Liver (tissue), 9 donors: ENCODE data around the gene SORCS2. TPM values are rescaled to one million over a fixed set of nuclear protein-coding genes. Genes with fewer than 3 reads are reported as not detected.
"Not testable (repeated sequence)": the region's sequence is repeated elsewhere in the genome, so short reads cannot be mapped to it uniquely, and the experiment has no call there.

Source experiments
- DNase-seq: peaks from one replicate; pipeline ENCODE4 v3.0.0-alpha.2; 2017; ENCODE audit warnings: low spot score
- H3K27ac ChIP-seq, 2 donors: one replicate each; pipeline ENCODE4 v1.7.0; 2013; ENCODE audit warnings: inconsistent platforms in 2 of 2, low read length in 2 of 2, control low read depth in 1 of 2, low read depth in 1 of 2, mild to moderate bottlenecking in 1 of 2
- H3K27me3 ChIP-seq, 4 donors: one replicate each; pipeline versions ENCODE4 v1.6.1 to v1.7.0; 2013; ENCODE audit warnings: low read length in 3 of 4, inconsistent platforms in 1 of 4, mild to moderate bottlenecking in 1 of 4, moderate library complexity in 1 of 4; ENCODE audit not compliant: control insufficient read depth in 4 of 4, insufficient read depth in 4 of 4
- H3K36me3 ChIP-seq, 4 donors: one replicate each; pipeline versions ENCODE4 v1.6.1 to v1.7.0; 2013; ENCODE audit warnings: low read length in 3 of 4, mild to moderate bottlenecking in 3 of 4, low read depth in 1 of 4, moderate library complexity in 1 of 4; ENCODE audit not compliant: control insufficient read depth in 4 of 4, insufficient read depth in 3 of 4
- H3K4me1 ChIP-seq, 4 donors: one replicate each; pipeline versions ENCODE4 v1.6.1 to v1.7.0; 2013; ENCODE audit warnings: low read length in 3 of 4, mild to moderate bottlenecking in 3 of 4, moderate library complexity in 1 of 4; ENCODE audit not compliant: control insufficient read depth in 4 of 4, insufficient read depth in 4 of 4
- H3K4me3 ChIP-seq, 3 donors: one replicate each; pipeline versions ENCODE4 v1.6.1 to v1.7.0; 2013; ENCODE audit warnings: low read length in 3 of 3, control low read depth in 1 of 3, low read depth in 1 of 3, mild to moderate bottlenecking in 1 of 3
- H3K9ac ChIP-seq, 2 donors: one replicate each; pipeline ENCODE4 v1.7.0; 2013; ENCODE audit warnings: low read length in 2 of 2, mild to moderate bottlenecking in 2 of 2, moderate library complexity in 2 of 2, control low read depth in 1 of 2, low read depth in 1 of 2
- H3K9me3 ChIP-seq, 4 donors: one replicate each; pipeline versions ENCODE4 v1.6.1 to v1.7.0; 2013; ENCODE audit warnings: low read length in 3 of 4; ENCODE audit not compliant: control insufficient read depth in 4 of 4
- CTCF ChIP-seq: fragments of 150-350 bp; IDR thresholded peaks from 2 replicates; pipeline ENCODE4 v1.5.1; 2017; ENCODE audit warnings: improper control_type of control experiment, low read depth, low read length; ENCODE audit not compliant: missing input control
- FOXA1 ChIP-seq: IDR thresholded peaks from 2 replicates; pipeline ENCODE4 v1.6.1; 2016; ENCODE audit warnings: antibody characterized with exemption
- FOXA2 ChIP-seq: IDR thresholded peaks from 2 replicates; pipeline ENCODE4 v1.6.1; 2016; ENCODE audit warnings: antibody characterized with exemption
- HNF4A ChIP-seq, 2 donors: conservative IDR thresholded peaks; 2 replicates each; pipeline ENCODE4 v1.6.1; 2016; ENCODE audit warnings: antibody characterized with exemption in 2 of 2, mild to moderate bottlenecking in 2 of 2
- HNF4G ChIP-seq: IDR thresholded peaks from 2 replicates; pipeline ENCODE4 v1.6.1; 2016; ENCODE audit warnings: antibody characterized with exemption
- RAD21 ChIP-seq, 2 donors: IDR thresholded peaks; 2 replicates each; pipeline ENCODE4 v1.6.1; 2016; ENCODE audit warnings: antibody characterized with exemption in 2 of 2, mild to moderate bottlenecking in 2 of 2
- TAF1 ChIP-seq: conservative IDR thresholded peaks from 2 replicates; pipeline ENCODE4 v1.6.1; 2016; ENCODE audit warnings: antibody characterized with exemption, mild to moderate bottlenecking
- WGBS: extraction: QIAGEN DNeasy Blood & Tissue Kit; methylation state at CpG from one replicate; pipeline ENCODE4 v1.1.7; 2013; 5-methylcytosine and 5-hydroxymethylcytosine counted together
- polyA plus RNA-seq, 2 donors: library from polyadenylated mRNA; stranded (reverse) in 1 of 2; unstranded in 1 of 2; fragments of 200-250 nt in 1 of 2; fragments of >200 nt in 1 of 2; fragmentation: Nextera tagmentation in 1 of 2; extraction: Ambion mirVana in 1 of 2; gene quantifications; one replicate each; pipeline versions ENCODE4 v1.2.1 to v1.2.3, GENCODE V29; 2013 to 2015
- total RNA-seq, 2 donors: library from RNA; depleted of rRNA; stranded (reverse); fragments of >200 nt; gene quantifications; one replicate each; pipeline ENCODE4 v1.2.3, GENCODE V29; 2014
- TF ChIP-seq, protein P1 (sequence below): IDR thresholded peaks from 2 replicates; pipeline ENCODE4 v1.6.1; 2016; ENCODE audit warnings: antibody characterized with exemption, mild to moderate bottlenecking
- TF ChIP-seq, protein P2 (sequence below): IDR thresholded peaks from 2 replicates; pipeline ENCODE4 v1.6.1; 2016; ENCODE audit warnings: antibody characterized with exemption
- TF ChIP-seq, protein P3 (sequence below): IDR thresholded peaks from 2 replicates; pipeline ENCODE4 v1.6.1; 2016; ENCODE audit warnings: antibody characterized with exemption
- donor health status: healthy.
- donor health status: healthy.
- donor health status: healthy.
- donor health status: healthy.
- donor health status: healthy.

The SORCS2 gene
- total and polyA plus RNA-seq, 4 donors, result 0.10 to 1.4 (median 0.92) TPM

- TF ChIP-seq, protein P1, sequence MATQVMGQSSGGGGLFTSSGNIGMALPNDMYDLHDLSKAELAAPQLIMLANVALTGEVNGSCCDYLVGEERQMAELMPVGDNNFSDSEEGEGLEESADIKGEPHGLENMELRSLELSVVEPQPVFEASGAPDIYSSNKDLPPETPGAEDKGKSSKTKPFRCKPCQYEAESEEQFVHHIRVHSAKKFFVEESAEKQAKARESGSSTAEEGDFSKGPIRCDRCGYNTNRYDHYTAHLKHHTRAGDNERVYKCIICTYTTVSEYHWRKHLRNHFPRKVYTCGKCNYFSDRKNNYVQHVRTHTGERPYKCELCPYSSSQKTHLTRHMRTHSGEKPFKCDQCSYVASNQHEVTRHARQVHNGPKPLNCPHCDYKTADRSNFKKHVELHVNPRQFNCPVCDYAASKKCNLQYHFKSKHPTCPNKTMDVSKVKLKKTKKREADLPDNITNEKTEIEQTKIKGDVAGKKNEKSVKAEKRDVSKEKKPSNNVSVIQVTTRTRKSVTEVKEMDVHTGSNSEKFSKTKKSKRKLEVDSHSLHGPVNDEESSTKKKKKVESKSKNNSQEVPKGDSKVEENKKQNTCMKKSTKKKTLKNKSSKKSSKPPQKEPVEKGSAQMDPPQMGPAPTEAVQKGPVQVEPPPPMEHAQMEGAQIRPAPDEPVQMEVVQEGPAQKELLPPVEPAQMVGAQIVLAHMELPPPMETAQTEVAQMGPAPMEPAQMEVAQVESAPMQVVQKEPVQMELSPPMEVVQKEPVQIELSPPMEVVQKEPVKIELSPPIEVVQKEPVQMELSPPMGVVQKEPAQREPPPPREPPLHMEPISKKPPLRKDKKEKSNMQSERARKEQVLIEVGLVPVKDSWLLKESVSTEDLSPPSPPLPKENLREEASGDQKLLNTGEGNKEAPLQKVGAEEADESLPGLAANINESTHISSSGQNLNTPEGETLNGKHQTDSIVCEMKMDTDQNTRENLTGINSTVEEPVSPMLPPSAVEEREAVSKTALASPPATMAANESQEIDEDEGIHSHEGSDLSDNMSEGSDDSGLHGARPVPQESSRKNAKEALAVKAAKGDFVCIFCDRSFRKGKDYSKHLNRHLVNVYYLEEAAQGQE, result no peak
- TF ChIP-seq HNF4A (conservative IDR thresholded peaks at IDR 0.05), result no peak
Observed at GRCh38 chr4:7160951-7161440, 31.3 kb upstream of the SORCS2 start (continued).

DNA sequence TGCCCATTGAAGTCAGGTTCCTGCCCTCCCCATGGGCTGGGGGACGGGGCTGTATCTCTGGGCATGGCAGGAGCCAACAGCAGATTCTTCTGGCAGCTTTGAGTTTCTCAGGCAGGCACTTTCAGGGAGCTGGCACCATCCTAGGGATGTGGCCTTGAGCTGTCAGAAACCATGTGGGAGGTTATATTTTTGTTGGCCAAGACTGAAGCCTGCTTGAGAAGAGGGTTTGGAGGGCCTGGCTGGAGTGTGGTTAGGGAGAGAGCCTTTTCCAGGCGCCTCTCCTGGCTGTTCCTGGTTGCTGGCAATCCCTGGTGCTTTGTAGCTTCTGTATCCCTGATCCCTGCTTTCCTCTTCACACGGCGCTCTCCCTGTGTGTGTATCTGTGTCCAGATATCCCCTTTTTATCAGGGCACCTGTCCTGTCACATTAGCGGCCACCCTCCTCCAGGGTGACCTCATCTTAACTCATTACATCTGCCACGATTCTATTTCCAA, 30.6 kb upstream of the SORCS2 start:
- H3K4me3 ChIP-seq, result no peak overlapping the region
- no peak overlapping the region for H3K27ac ChIP-seq
- H3K36me3 ChIP-seq, result no peaks in the 10 kb centered on the region
- no peak for TF ChIP-seq FOXA1
- TF ChIP-seq, protein P1, result no peak
- TF ChIP-seq TAF1, result no peak
- no peak for TF ChIP-seq FOXA2
- TF ChIP-seq CTCF, result no peak
- TF ChIP-seq, protein P2, sequence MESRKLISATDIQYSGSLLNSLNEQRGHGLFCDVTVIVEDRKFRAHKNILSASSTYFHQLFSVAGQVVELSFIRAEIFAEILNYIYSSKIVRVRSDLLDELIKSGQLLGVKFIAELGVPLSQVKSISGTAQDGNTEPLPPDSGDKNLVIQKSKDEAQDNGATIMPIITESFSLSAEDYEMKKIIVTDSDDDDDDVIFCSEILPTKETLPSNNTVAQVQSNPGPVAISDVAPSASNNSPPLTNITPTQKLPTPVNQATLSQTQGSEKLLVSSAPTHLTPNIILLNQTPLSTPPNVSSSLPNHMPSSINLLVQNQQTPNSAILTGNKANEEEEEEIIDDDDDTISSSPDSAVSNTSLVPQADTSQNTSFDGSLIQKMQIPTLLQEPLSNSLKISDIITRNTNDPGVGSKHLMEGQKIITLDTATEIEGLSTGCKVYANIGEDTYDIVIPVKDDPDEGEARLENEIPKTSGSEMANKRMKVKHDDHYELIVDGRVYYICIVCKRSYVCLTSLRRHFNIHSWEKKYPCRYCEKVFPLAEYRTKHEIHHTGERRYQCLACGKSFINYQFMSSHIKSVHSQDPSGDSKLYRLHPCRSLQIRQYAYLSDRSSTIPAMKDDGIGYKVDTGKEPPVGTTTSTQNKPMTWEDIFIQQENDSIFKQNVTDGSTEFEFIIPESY, result no peak
- TF ChIP-seq, protein P3, sequence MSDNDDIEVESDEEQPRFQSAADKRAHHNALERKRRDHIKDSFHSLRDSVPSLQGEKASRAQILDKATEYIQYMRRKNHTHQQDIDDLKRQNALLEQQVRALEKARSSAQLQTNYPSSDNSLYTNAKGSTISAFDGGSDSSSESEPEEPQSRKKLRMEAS, result no peak
- no peak for TF ChIP-seq RAD21 (IDR thresholded peaks at IDR 0.05)
- no peak for TF ChIP-seq HNF4A (conservative IDR thresholded peaks at IDR 0.05)
- TF ChIP-seq HNF4G, result no peak
- WGBS, result 91% methylated on average over 6 of the region's 6 CpGs
- H3K27me3 ChIP-seq, result no peaks in the 10 kb centered on the region
- peaks cover 0 to 13% (median 8%) of the 10 kb centered on the region in 4 donors for H3K4me1 ChIP-seq
- no peaks in the 10 kb centered on the region for H3K9me3 ChIP-seq
- H3K9ac ChIP-seq, result no peak overlapping the region
- DNase-seq, result no peak

DNA sequence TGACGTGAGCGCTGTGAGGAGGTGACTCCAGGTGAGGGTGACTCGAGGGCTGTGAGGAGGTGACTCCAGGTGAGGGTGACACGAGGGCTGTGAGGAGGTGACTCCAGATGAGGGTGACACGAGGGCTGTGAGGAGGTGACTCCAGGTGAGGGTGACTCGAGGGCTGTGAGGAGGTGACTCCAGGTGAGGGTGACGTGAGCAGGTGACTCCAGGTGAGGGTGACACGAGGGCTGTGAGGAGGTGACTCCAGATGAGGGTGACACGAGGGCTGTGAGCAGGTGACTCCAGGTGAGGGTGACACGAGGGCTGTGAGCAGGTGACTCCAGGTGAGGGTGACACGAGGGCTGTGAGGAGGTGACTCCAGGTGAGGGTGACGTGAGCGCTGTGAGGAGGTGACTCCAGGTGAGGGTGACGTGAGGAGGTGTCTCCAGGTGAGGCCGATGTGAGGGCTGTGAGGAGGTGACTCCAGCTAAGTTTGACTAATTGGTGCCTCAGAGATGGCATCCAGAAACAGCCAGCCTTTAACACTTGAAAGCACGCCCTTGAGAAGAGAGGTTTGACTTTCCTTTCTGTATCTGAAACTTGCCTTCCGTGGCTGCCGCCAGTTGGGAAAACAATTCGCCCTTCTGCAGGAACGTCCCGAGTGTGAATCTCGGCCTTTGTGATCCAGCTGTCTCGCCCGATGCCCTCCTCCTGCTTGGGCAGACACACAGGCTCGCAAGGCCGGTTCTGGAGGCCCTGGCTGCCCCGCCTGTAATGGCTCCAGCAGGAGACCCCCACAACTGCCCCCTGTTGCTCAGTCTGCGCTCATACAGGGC, 27.1 kb upstream of the SORCS2 start:
- not testable (repeated sequence) for H3K36me3 ChIP-seq, H3K27me3 ChIP-seq, H3K27ac ChIP-seq, DNase-seq, H3K9ac ChIP-seq, H3K9me3 ChIP-seq, H3K4me3 ChIP-seq
- H3K4me1 ChIP-seq, result peaks cover 0 to 11% (median 9%) of the 10 kb centered on the region in 4 donors
- 94% methylated on average over 28 of the region's 28 CpGs for WGBS
